Transverse colon (tissue), 4 donors: ENCODE data around the gene FBXO34.
A peak's percentile ranks its signal among the peaks of the same experiment; 100 is the strongest.

Source experiments
- CTCF ChIP-seq, 5 experiments: fragments of 200-600 bp in 3 of 5; fragments of 450-650 bp in 2 of 5; sonication (generic) in 3 of 5; IDR thresholded peaks; 1 replicate in 2 of 5; 2 replicates in 3 of 5; pipeline ENCODE4 v1.5.1; 2016 to 2017; ENCODE audit warnings: antibody characterized with exemption in 5 of 5, inconsistent platforms in 3 of 5, mild to moderate bottlenecking in 2 of 5, moderate library complexity in 1 of 5
- EP300 ChIP-seq: sonication (generic); formaldehyde crosslinking; IDR thresholded peaks from one replicate; pipeline ENCODE4 v1.6.1; 2017; ENCODE audit warnings: antibody characterized with exemption, low read depth
- POLR2A ChIP-seq: fragments of 450-650 bp; IDR thresholded peaks from one replicate; pipeline ENCODE4 v1.6.1; 2016; ENCODE audit warnings: antibody characterized with exemption, mild to moderate bottlenecking, moderate library complexity
- POLR2AphosphoS5 ChIP-seq, 3 donors: sonication (generic); formaldehyde crosslinking; IDR thresholded peaks; one replicate each; pipeline ENCODE4 v1.6.1; 2016; ENCODE audit warnings: antibody characterized with exemption in 3 of 3

- TF ChIP-seq CTCF (IDR thresholded peaks at IDR 0.05), result peak; percentile 47 to 80 (median 60)
- TF ChIP-seq POLR2AphosphoS5 (IDR thresholded peaks at IDR 0.05), result peak in 1 of 3 donors; percentile 7
- no peak for TF ChIP-seq POLR2A
- TF ChIP-seq EP300, result no peak
Measured at GRCh38 chr14:55354500-55354899, 83.3 kb downstream of the FBXO34 start.
